ENCODE measurements around the gene SHD.

GRCh38 chr19:4327877-4328242 is 48.8 kb downstream of the SHD start:
- TF ChIP-seq ZNF280A (IDR thresholded peaks at IDR 0.05; ENCODE audit: low read depth, partially characterized antibody) (no peak), SP2 (IDR thresholded peaks at IDR 0.05; ENCODE audit: extremely low read depth, low read depth, low read length, poor library complexity, severe bottlenecking) (no peak), MYC (IDR thresholded peaks at IDR 0.05; ENCODE audit: low read depth, low read length) (no peak), MYC (CRISPR knock-in tag; IDR thresholded peaks at IDR 0.05; ENCODE audit: borderline replicate concordance, low read depth) (no peak), ZNF175 (CRISPR knock-in tag; IDR thresholded peaks at IDR 0.05; ENCODE audit: low read depth) (no peak), ZNF77 (CRISPR knock-in tag; IDR thresholded peaks at IDR 0.05) (no peak), KLF10 (CRISPR knock-in tag; IDR thresholded peaks at IDR 0.05) (no peak), FIP1L1 (IDR thresholded peaks at IDR 0.05; ENCODE audit: low read depth, low read length, poor library complexity, severe bottlenecking) (no peak), GATA2 (CRISPR knock-in tag; IDR thresholded peaks at IDR 0.05) (no peak), HLTF (IDR thresholded peaks at IDR 0.05) (no peak), ARNT (IDR thresholded peaks at IDR 0.05) (no peak)
